LNCAP (cell line): ENCODE measurements around the gene FAM107B.

Experiments
- CTCF ChIP-seq: fragments of 450-650 bp; IDR thresholded peaks from 2 replicates; pipeline ENCODE4 v1.5.1; 2017; ENCODE audit warnings: mild to moderate bottlenecking

FAM107B gene

GRCh38 chr10:14696821-14697220, 77.9 kb downstream of the FAM107B start:
- no peak for TF ChIP-seq CTCF

- no peak for TF ChIP-seq CTCF
Measured at GRCh38 chr10:14695847-14696480, 78.7 kb downstream of the FAM107B start.

- no peak for TF ChIP-seq CTCF
Measured at GRCh38 chr10:14693891-14694290, 80.8 kb downstream of the FAM107B start.

GRCh38 chr10:14692344-14693076, 82.2 kb downstream of the FAM107B start:
- TF ChIP-seq CTCF: no peak

- no peak for TF ChIP-seq CTCF
Measured at GRCh38 chr10:14691359-14691758, 83.3 kb downstream of the FAM107B start.

- no peak for TF ChIP-seq CTCF
Measured at GRCh38 chr10:14688606-14689005, 86.1 kb downstream of the FAM107B start.

- no peak for TF ChIP-seq CTCF
Measured at GRCh38 chr10:14687340-14687739, 87.4 kb downstream of the FAM107B start.
